ENCODE measurements around the gene GGT1.
"Not testable (repeated sequence)": the region's sequence is repeated elsewhere in the genome, so short reads cannot be mapped to it uniquely, and the experiment has no call there.

GGT1 gene

GRCh38 chr22:24642307-24642706, 39.3 kb downstream of the GGT1 start:
- DNase-seq = not testable (repeated sequence)

- DNase-seq = not testable (repeated sequence)
Observed at GRCh38 chr22:24644409-24644808, 41.4 kb downstream of the GGT1 start.

GRCh38 chr22:24645408-24646399, 42.7 kb downstream of the GGT1 start:
- not testable (repeated sequence) for DNase-seq

GRCh38 chr22:24646756-24647155, 43.8 kb downstream of the GGT1 start:
- DNase-seq = not testable (repeated sequence)

GRCh38 chr22:24649371-24649770, 46.4 kb downstream of the GGT1 start:
- DNase-seq = not testable (repeated sequence)

- DNase-seq = not testable (repeated sequence)
Observed at GRCh38 chr22:24650884-24651283, 47.9 kb downstream of the GGT1 start.

- not testable (repeated sequence) for DNase-seq
Observed at GRCh38 chr22:24665395-24665794, 62.4 kb downstream of the GGT1 start.

- DNase-seq = not testable (repeated sequence)
Observed at GRCh38 chr22:24667904-24668303, 64.9 kb downstream of the GGT1 start.

- not testable (repeated sequence) for DNase-seq
Observed at GRCh38 chr22:24672532-24672931, 69.5 kb downstream of the GGT1 start.

Measured in NCI-H446 (cell line).